ENCODE measurements around the gene HINFP. TPM values are rescaled to one million over a fixed set of nuclear protein-coding genes. Genes with fewer than 3 reads are reported as not detected.
A peak's percentile ranks its signal among the peaks of the same experiment; 100 is the strongest.

The HINFP gene
- total and polyA plus RNA-seq, 9 of the 15 experiments (the other 6 are each of a cell fraction or from before 2014, with no cell fraction given) = 13.8 to 34.1 (median 22.5) TPM

GRCh38 chr11:119093942-119094815 is 27.2 kb upstream of the HINFP start (continued):
- TF ChIP-seq PHB (CRISPR knock-in tag; IDR thresholded peaks at IDR 0.05) (peak; percentile 48; the same call in 1 of the 2 replicates), NFRKB (IDR thresholded peaks at IDR 0.05; ENCODE audit: low read depth) (no peak), GATAD2A (IDR thresholded peaks at IDR 0.05) (no peak), ZNF609 (CRISPR knock-in tag; IDR thresholded peaks at IDR 0.05; ENCODE audit: borderline replicate concordance) (no peak; the same call in 1 of the 2 replicates), ZNF586 (CRISPR knock-in tag; conservative IDR thresholded peaks at IDR 0.05) (no peak), ZNF217 (CRISPR knock-in tag; IDR thresholded peaks at IDR 0.05) (no peak), RBM14 (IDR thresholded peaks at IDR 0.05; ENCODE audit: borderline replicate concordance, insufficient read depth, low read depth, low read length) (no peak), ZNF512 (tag; IDR thresholded peaks at IDR 0.05) (no peak), BHLHE40 (IDR thresholded peaks at IDR 0.05; ENCODE audit: low read length) (no peak), OTX1 (CRISPR knock-in tag; IDR thresholded peaks at IDR 0.05) (no peak), AFF1 (IDR thresholded peaks at IDR 0.05; ENCODE audit: low read depth in 1 of 2, partially characterized antibody in 2 of 2) (peak in 1 of 2 experiments; percentile 40), POLR2AphosphoS5 (IDR thresholded peaks at IDR 0.05; ENCODE audit: control insufficient read depth, insufficient read depth, low read depth, low read length) (peak; percentile 3; the same call in 1 of the 2 replicates), IRF2 (CRISPR knock-in tag; IDR thresholded peaks at IDR 0.05) (no peak), NRF1 (conservative IDR thresholded peaks at IDR 0.05 in 1 of 2, IDR thresholded peaks at IDR 0.05 in 1 of 2) (0 out of 4 replicates have a peak, but pooled peaks of 1 of the 2 experiments have one; percentile 11)
- TF ChIP-seq, protein P1, sequence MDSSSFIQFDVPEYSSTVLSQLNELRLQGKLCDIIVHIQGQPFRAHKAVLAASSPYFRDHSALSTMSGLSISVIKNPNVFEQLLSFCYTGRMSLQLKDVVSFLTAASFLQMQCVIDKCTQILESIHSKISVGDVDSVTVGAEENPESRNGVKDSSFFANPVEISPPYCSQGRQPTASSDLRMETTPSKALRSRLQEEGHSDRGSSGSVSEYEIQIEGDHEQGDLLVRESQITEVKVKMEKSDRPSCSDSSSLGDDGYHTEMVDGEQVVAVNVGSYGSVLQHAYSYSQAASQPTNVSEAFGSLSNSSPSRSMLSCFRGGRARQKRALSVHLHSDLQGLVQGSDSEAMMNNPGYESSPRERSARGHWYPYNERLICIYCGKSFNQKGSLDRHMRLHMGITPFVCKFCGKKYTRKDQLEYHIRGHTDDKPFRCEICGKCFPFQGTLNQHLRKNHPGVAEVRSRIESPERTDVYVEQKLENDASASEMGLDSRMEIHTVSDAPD (CRISPR knock-in tag; IDR thresholded peaks at IDR 0.05) = no peak
